Spleen (tissue), 11 donors: Measurements from ENCODE around the gene MRPL4. TPM values are rescaled to one million over a fixed set of nuclear protein-coding genes. Genes with fewer than 3 reads are reported as not detected.

Experiments
- DNase-seq: peaks from one replicate; pipeline ENCODE4 v3.0.0-alpha.2; 2020
- H3K27ac ChIP-seq, 8 donors: fragments of 200-600 bp; sonication (generic) in 7 of 8; 1 replicate in 4 of 8; 2 replicates in 4 of 8; pipeline versions ENCODE4 v1.5.0 to v1.8.0; 2016 to 2021; ENCODE audit warnings: inconsistent platforms in 4 of 8, mild to moderate bottlenecking in 4 of 8, moderate library complexity in 1 of 8
- H3K27me3 ChIP-seq, 7 donors: fragments of 200-600 bp; sonication (generic) in 6 of 7; replicated peaks in 1 of 7; 1 replicate in 4 of 7; 2 replicates in 3 of 7; pipeline versions ENCODE4 v1.5.0 to v1.8.0; 2016 to 2021; ENCODE audit warnings: inconsistent platforms in 3 of 7, mild to moderate bottlenecking in 1 of 7
- H3K36me3 ChIP-seq, 6 donors: fragments of 200-600 bp; sonication (generic) in 5 of 6; 1 replicate in 4 of 6; 2 replicates in 2 of 6; pipeline versions ENCODE4 v1.5.0 to v1.8.0; 2016 to 2021; ENCODE audit warnings: inconsistent platforms in 2 of 6
- H3K4me1 ChIP-seq, 6 donors: fragments of 200-600 bp; sonication (generic) in 5 of 6; 1 replicate in 3 of 6; 2 replicates in 3 of 6; pipeline versions ENCODE4 v1.5.0 to v1.8.0; 2016 to 2021; ENCODE audit warnings: inconsistent platforms in 3 of 6
- H3K4me3 ChIP-seq, 8 donors: fragments of 200-600 bp; sonication (generic) in 7 of 8; 1 replicate in 4 of 8; 2 replicates in 4 of 8; pipeline versions ENCODE4 v1.5.0 to v1.8.0; 2016 to 2021; ENCODE audit warnings: inconsistent platforms in 4 of 8, mild to moderate bottlenecking in 4 of 8, moderate library complexity in 2 of 8
- H3K9me3 ChIP-seq, 8 donors: fragments of 200-600 bp; sonication (generic) in 7 of 8; 1 replicate in 4 of 8; 2 replicates in 4 of 8; pipeline versions ENCODE4 v1.5.0 to v1.8.0; 2016 to 2021; ENCODE audit warnings: inconsistent platforms in 4 of 8
- CTCF ChIP-seq, 11 experiments: fragments of 200-600 bp in 7 of 11; fragments of 450-650 bp in 4 of 11; sonication (generic) in 4 of 11; IDR thresholded peaks in 8 of 11; conservative IDR thresholded peaks in 3 of 11; 1 replicate in 7 of 11; 2 replicates in 4 of 11; pipeline versions ENCODE4 v1.4.0 to v1.8.0; 2016 to 2021; ENCODE audit warnings: antibody characterized with exemption in 11 of 11, inconsistent platforms in 4 of 11, mild to moderate bottlenecking in 1 of 11
- POLR2A ChIP-seq, 3 donors: fragments of 450-650 bp; IDR thresholded peaks; one replicate each; pipeline ENCODE4 v1.5.1; 2017; ENCODE audit warnings: antibody characterized with exemption in 3 of 3, mild to moderate bottlenecking in 1 of 3
- POLR2AphosphoS5 ChIP-seq, 3 donors: sonication (generic); formaldehyde crosslinking; IDR thresholded peaks; one replicate each; pipeline ENCODE4 v1.5.1; 2017; ENCODE audit warnings: antibody characterized with exemption in 3 of 3
- WGBS, 5 donors: extraction: QIAGEN DNeasy Blood & Tissue Kit in 3 of 5; methylation state at CpG; one replicate each; pipeline versions ENCODE4 v1.1.5 to v1.1.7; 2013 to 2018; 5-methylcytosine and 5-hydroxymethylcytosine counted together
- intact Hi-C: fragments of 100-400 bp; cut with DNase I; formaldehyde crosslinking; loops from one replicate; pipeline ENCODE4 v1.15.0; 2023; ENCODE audit warnings: low total_unique reads
- polyA plus RNA-seq, 3 donors: library from polyadenylated mRNA; stranded (reverse); fragments of 200-250 nt; gene quantifications; one replicate each; pipeline ENCODE4 v1.2.1, GENCODE V29; 2013
- total RNA-seq, 7 donors: library from RNA; depleted of rRNA in 3 of 7; stranded (reverse); fragments of >200 nt in 3 of 7; fragmentation: NEBNext Ultra II Directional in 4 of 7; extraction: Animal tissue kit (Norgen Biotek cat#: 25700) in 4 of 7; gene quantifications; one replicate each; pipeline versions ENCODE4 v1.1.0 to v1.2.1, GENCODE V29; 2016 to 2021
- donor health status: healthy with polysubstance abuse.
- donor health status: DM: no; HTN: no; CAD: no; lungs with moderate emphysema.
- donor health status: DM: no; HTN: no; CAD: no.
- donor health status: Bipolar disorder and iron deficiency.
- donor health status: healthy.
- donor health status: DM: no; HTN: no; CAD: no.
- donor health status: DM: yes; HTN: yes; CAD: no.

Gene MRPL4
- total and polyA plus RNA-seq, 10 donors = 31.5 to 60.5 (median 39.0) TPM

- WGBS, 5 donors = 1 to 3% (median 2%) methylated on average over 22 to 45 of the region's 45 CpGs
- Histone ChIP-seq H3K4me1 (peaks cover 61 to 95% (median 84%) of the 10 kb centered on the region in 6 donors), H3K9me3 (no peaks in the 10 kb centered on the region), H3K27ac (peak overlapping the region in 4 of 8 donors; percentile 8 to 20 (median 14)), H3K36me3 (no peaks in the 10 kb centered on the region), H3K27me3 (peaks cover 20 to 100% (median 97%) of the 10 kb centered on the region in 7 donors), H3K4me3 (peak overlapping the region in 7 of 8 donors; percentile 28 to 70 (median 44))
- intact Hi-C loops = no loop called here
- TF ChIP-seq POLR2A (IDR thresholded peaks at IDR 0.05) (no peak), POLR2AphosphoS5 (IDR thresholded peaks at IDR 0.05) (peak in 2 of 3 donors; percentile 29 to 66)
- DNase-seq = peak; percentile 91
Observed at GRCh38 chr19:10292206-10292788, 40.3 kb downstream of the MRPL4 start.

DNA sequence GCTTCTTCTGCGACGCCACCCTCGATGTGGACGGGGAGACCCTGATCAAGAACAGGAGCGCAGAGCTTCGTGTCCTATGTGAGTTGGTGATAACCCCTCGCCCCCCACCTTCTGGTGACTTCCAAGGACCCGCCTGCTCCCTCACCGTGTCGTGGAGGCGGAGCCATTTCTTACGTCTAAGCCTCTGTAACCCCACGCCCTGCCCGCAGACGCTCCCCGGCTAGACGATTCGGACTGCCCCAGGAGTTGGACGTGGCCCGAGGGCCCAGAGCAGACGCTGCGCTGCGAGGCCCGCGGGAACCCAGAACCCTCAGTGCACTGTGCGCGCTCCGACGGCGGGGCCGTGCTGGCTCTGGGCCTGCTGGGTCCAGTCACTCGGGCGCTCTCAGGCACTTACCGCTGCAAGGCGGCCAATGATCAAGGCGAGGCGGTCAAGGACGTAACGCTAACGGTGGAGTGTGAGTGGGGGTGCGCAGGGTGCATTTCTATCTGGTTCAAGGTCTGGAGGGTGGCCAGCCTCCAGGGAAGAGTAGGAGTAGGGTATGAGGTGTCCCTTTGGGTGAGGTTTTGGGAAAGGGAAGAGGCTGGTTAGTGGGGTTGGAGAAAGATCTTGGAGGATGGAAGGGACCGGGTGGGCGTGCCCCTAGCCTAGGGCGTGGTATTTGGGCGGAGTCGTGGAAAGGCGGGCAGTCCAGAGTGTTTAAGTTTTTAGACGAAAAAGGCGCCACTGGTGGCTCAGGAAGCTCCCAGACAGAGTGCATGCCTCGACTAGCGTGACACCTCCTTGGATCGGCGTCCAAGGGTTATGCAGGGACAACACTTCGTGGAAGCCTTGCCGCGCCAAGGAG is 41.0 kb downstream of the MRPL4 start:
- no peaks in the 10 kb centered on the region for H3K9me3 ChIP-seq
- H3K27me3 ChIP-seq = peaks cover 20 to 99% (median 90%) of the 10 kb centered on the region in 7 donors
- intact Hi-C loops = no loop called here
- H3K4me1 ChIP-seq = peaks cover 55 to 87% (median 77%) of the 10 kb centered on the region in 6 donors
- H3K36me3 ChIP-seq = no peaks in the 10 kb centered on the region
- TF ChIP-seq CTCF (IDR thresholded peaks at IDR 0.05 in 8 of 11, conservative IDR thresholded peaks at IDR 0.05 in 3 of 11) = no peak
- no peak for TF ChIP-seq POLR2A (IDR thresholded peaks at IDR 0.05)
- peak in 1 of 3 donors; percentile 11 for TF ChIP-seq POLR2AphosphoS5 (IDR thresholded peaks at IDR 0.05)
- WGBS, 5 donors = 17 to 35% (median 27%) methylated on average over 30 to 56 of the region's 56 CpGs
- peak overlapping the region in 7 of 8 donors; percentile 28 to 70 (median 44) for H3K4me3 ChIP-seq
- no peak for DNase-seq
- peak overlapping the region in 1 of 8 donors; percentile 4 for H3K27ac ChIP-seq

DNA sequence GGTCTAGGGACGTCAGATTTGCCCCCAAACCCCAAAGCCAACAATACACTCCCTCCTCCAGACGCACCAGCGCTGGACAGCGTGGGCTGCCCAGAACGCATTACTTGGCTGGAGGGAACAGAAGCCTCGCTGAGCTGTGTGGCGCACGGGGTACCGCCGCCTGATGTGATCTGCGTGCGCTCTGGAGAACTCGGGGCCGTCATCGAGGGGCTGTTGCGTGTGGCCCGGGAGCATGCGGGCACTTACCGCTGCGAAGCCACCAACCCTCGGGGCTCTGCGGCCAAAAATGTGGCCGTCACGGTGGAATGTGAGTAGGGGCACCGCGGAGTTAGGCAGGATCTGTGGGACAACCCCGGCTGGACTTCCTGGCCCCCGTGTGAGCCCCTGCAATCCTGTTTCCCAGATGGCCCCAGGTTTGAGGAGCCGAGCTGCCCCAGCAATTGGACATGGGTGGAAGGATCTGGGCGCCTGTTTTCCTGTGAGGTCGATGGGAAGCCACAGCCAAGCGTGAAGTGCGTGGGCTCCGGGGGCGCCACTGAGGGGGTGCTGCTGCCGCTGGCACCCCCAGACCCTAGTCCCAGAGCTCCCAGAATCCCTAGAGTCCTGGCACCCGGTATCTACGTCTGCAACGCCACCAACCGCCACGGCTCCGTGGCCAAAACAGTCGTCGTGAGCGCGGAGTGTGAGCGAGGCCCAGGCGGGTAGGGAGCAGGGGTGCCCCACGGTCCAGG is 41.8 kb downstream of the MRPL4 start:
- WGBS, 5 donors = 16 to 32% (median 29%) methylated on average over 15 to 49 of the region's 49 CpGs
- Histone ChIP-seq H3K4me3 (peak overlapping the region in 1 of 8 donors; percentile 70), H3K36me3 (no peaks in the 10 kb centered on the region), H3K27me3 (peaks cover 20 to 99% (median 82%) of the 10 kb centered on the region in 7 donors), H3K27ac (no peak overlapping the region), H3K4me1 (peaks cover 50 to 80% (median 69%) of the 10 kb centered on the region in 6 donors), H3K9me3 (no peaks in the 10 kb centered on the region)
- TF ChIP-seq CTCF (IDR thresholded peaks at IDR 0.05 in 8 of 11, conservative IDR thresholded peaks at IDR 0.05 in 3 of 11) = no peak
- TF ChIP-seq POLR2A (IDR thresholded peaks at IDR 0.05) = no peak
- TF ChIP-seq POLR2AphosphoS5 (IDR thresholded peaks at IDR 0.05) = no peak
- intact Hi-C loops = no loop called here
- DNase-seq = no peak

DNA sequence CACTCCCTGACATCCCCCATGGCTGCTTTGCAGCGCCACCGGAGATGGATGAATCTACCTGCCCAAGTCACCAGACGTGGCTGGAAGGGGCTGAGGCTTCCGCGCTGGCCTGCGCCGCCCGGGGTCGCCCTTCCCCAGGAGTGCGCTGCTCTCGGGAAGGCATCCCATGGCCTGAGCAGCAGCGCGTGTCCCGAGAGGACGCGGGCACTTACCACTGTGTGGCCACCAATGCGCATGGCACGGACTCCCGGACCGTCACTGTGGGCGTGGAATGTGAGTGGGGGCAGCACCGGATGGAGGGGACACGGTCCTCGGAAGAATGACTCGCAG is 42.3 kb downstream of the MRPL4 start:
- Histone ChIP-seq H3K27me3 (peaks cover 19 to 95% (median 76%) of the 10 kb centered on the region in 7 donors), H3K4me1 (peaks cover 45 to 76% (median 64%) of the 10 kb centered on the region in 6 donors), H3K9me3 (no peaks in the 10 kb centered on the region), H3K4me3 (no peak overlapping the region), H3K27ac (no peak overlapping the region), H3K36me3 (no peaks in the 10 kb centered on the region)
- no peak for DNase-seq
- TF ChIP-seq POLR2AphosphoS5 (IDR thresholded peaks at IDR 0.05) (peak in 1 of 3 donors; percentile 52), POLR2A (IDR thresholded peaks at IDR 0.05) (no peak)
- intact Hi-C loops = no loop called here
- 8 to 48% (median 27%) methylated on average over 14 to 25 of the region's 25 CpGs for WGBS, 5 donors
